GM19455 (cell line): ENCODE data around the gene TEAD2.

ENCODE experiments used
- ATAC-seq: cut with Tn5 transposase; IDR thresholded peaks from one replicate; pipeline ENCODE4 v1.9.1; 2021; ENCODE audit not compliant: unreplicated experiment

The TEAD2 gene

GRCh38 chr19:49362048-49362928 is at the start of gene TEAD2:
TEAD2 (minus strand) TSS chr19:49362416; CDS start chr19:49360075, 2,341 bp downstream.
- no peak for ATAC-seq

- no peak for ATAC-seq
Measured at GRCh38 chr19:49411681-49412326, 49.6 kb upstream of the TEAD2 start.

- no peak for ATAC-seq
Measured at GRCh38 chr19:49409441-49410029, 47.3 kb upstream of the TEAD2 start.

- no peak for ATAC-seq
Measured at GRCh38 chr19:49408816-49409440, 46.7 kb upstream of the TEAD2 start.

- ATAC-seq: no peak
Measured at GRCh38 chr19:49407482-49408015, 45.3 kb upstream of the TEAD2 start.

GRCh38 chr19:49407079-49407478 is 44.9 kb upstream of the TEAD2 start:
- ATAC-seq: no peak

GRCh38 chr19:49403404-49404187 is 41.4 kb upstream of the TEAD2 start:
- ATAC-seq: no peak

- ATAC-seq: no peak
Measured at GRCh38 chr19:49400029-49400428, 37.8 kb upstream of the TEAD2 start.

- no peak for ATAC-seq
Measured at GRCh38 chr19:49398931-49399330, 36.7 kb upstream of the TEAD2 start.

GRCh38 chr19:49398001-49398615 is 35.9 kb upstream of the TEAD2 start:
- ATAC-seq: no peak

GRCh38 chr19:49396738-49397505 is 34.7 kb upstream of the TEAD2 start:
- ATAC-seq: no peak

- no peak for ATAC-seq
Measured at GRCh38 chr19:49395581-49396407, 33.6 kb upstream of the TEAD2 start.

GRCh38 chr19:49393881-49394280 is 31.7 kb upstream of the TEAD2 start:
- no peak for ATAC-seq

GRCh38 chr19:49391581-49392399 is 29.6 kb upstream of the TEAD2 start:
- no peak for ATAC-seq

GRCh38 chr19:49390929-49391359 is 28.7 kb upstream of the TEAD2 start:
- no peak for ATAC-seq

GRCh38 chr19:49390131-49390928 is 28.1 kb upstream of the TEAD2 start:
- no peak for ATAC-seq

GRCh38 chr19:49389406-49389805 is 27.2 kb upstream of the TEAD2 start:
- ATAC-seq: no peak
